ENCODE measurements around the gene EIF2B4. TPM values are rescaled to one million over a fixed set of nuclear protein-coding genes. Genes with fewer than 3 reads are reported as not detected.

Gene EIF2B4
- total and polyA plus RNA-seq, 2 of the 8 experiments (the other 6 are each of a cell fraction or from before 2014, with no cell fraction given): 60.0 to 63.2 TPM

DNA sequence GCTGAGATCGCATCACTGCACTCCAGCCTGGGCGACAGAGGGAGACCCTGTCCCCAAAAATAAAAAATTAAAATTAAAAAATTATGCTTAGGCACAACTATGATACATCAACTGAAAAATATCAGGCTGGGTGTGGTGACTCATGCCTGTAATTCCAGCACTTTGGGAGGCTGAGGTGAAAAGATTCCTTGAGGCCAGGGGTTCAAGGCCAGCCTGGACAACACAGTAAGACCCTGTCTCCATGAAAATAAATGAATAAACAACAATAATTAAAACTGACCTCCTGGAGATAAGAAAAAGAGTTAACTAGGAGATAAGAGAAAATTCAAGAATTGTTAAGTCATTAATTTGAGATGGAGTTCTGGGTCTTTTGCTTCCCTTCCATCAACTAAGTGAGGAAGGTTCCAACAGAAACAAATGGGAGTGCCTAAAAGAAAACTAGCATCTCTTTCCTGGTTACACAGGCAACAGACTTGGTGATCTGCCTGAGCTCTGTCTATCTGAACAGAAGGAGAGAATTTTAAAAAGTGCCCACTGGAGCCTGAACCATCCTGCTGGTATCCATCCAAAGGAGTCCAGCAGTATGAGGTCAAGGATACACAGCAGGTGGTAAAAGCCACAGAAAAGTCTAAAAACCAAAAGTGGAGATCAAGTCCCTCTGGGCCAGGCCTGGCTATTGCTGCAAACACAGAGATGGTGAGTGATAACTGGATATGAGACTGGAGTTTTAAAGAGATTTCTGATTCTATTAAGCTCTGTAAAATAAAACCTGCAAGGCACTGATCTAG, 30.4 kb upstream of the EIF2B4 start:
- Histone ChIP-seq H3K4ac (replicated peaks; ENCODE audit: insufficient read length, low read depth, low read length) (no peak overlapping the region), H3K27ac (ENCODE audit: low read depth, low read length) (no peak overlapping the region), H4K91ac (replicated peaks; ENCODE audit: insufficient read length, low read length) (no peak overlapping the region), H3K4me1 (replicated peaks in 1 of 4; ENCODE audit: control insufficient read depth in 3 of 4, insufficient read depth in 4 of 4, low read length in 3 of 4) (no peaks in the 10 kb centered on the region), H2BK5ac (ENCODE audit: low read depth, low read length) (no peak overlapping the region), H3K9ac (replicated peaks in 1 of 4; ENCODE audit: extremely low read depth in 1 of 4, low read depth in 3 of 4, low read length in 3 of 4) (no peak overlapping the region), H2BK20ac (ENCODE audit: low read length) (no peak overlapping the region), H4K20me1 (replicated peaks in 1 of 2; ENCODE audit: control insufficient read depth in 1 of 2, insufficient read depth in 2 of 2, low read length in 2 of 2) (peaks cover 4 to 10% of the 10 kb centered on the region in 2 experiments), H3K23ac (ENCODE audit: insufficient read length) (no peak overlapping the region), H3K23me2 (ENCODE audit: low read depth, low read length) (no peaks in the 10 kb centered on the region), H3K27me3 (replicated peaks in 1 of 4; ENCODE audit: control insufficient read depth in 3 of 4, extremely low read depth in 1 of 4, insufficient read depth in 3 of 4, low read length in 3 of 4) (no peaks in the 10 kb centered on the region), H3K9me3 (ENCODE audit: insufficient read depth in 2 of 2, low read depth in 1 of 2, low read length in 1 of 2) (no peaks in the 10 kb centered on the region), H2AFZ (ENCODE audit: low read length) (no peak overlapping the region), H3K36me3 (ENCODE audit: control insufficient read depth in 2 of 4, insufficient read depth in 4 of 4, low read length in 3 of 4) (peaks cover 0 to 2% (median 0%) of the 10 kb centered on the region in 4 experiments; a peak in 1 of 8 replicates), H3K79me1 (ENCODE audit: low read depth, low read length) (no peaks in the 10 kb centered on the region; the same call in none of the 2 replicates), H2AK5ac (ENCODE audit: low read depth, low read length) (no peak overlapping the region), H2BK15ac (ENCODE audit: low read length) (no peak overlapping the region), H3K14ac (ENCODE audit: insufficient read length) (no peak overlapping the region), H3K18ac (ENCODE audit: extremely low read depth, low read length) (no peak overlapping the region), H4K8ac (ENCODE audit: extremely low read depth, insufficient read depth, low read length) (no peak overlapping the region), H3K4me3 (ENCODE audit: extremely low read depth in 1 of 4, insufficient read depth in 2 of 4, low read depth in 3 of 4, low read length in 4 of 4) (no peak overlapping the region), H3K79me2 (ENCODE audit: control insufficient read depth in 1 of 2, insufficient read depth in 2 of 2, low read length in 2 of 2) (peaks cover 30 to 99% of the 10 kb centered on the region in 2 experiments), H2BK120ac (replicated peaks; ENCODE audit: low read depth, low read length) (no peak overlapping the region), H2BK12ac (ENCODE audit: low read depth, low read length) (no peak overlapping the region), H3K4me2 (ENCODE audit: insufficient read depth in 1 of 2, low read depth in 2 of 2, low read length in 2 of 2) (no peak overlapping the region), H3K56ac (replicated peaks; ENCODE audit: insufficient read length, low read depth, low read length) (no peak overlapping the region), H4K5ac (ENCODE audit: insufficient read length, low read depth, low read length) (no peak overlapping the region)
- ChIA-PET CTCF (ENCODE audit: partially characterized antibody) (no interaction called here), POLR2A (ENCODE audit: partially characterized antibody) (interaction anchor here (4.1 kb wide), 1 partner anchor 9 kb away, joined by 18 read pairs; the partner anchor contains the start of gene PPM1G)
- WGBS, 2 experiments (ENCODE audit: extremely low coverage in 1 of 2, insufficient coverage in 1 of 2, insufficient read length in 1 of 2, insufficient replicate concordance in 2 of 2, low coverage in 1 of 2, low lambda C conversion rate in 2 of 2, missing lambda C conversion rate in 1 of 2): 95% methylated on average over 2 of the region's 2 CpGs; no CpG with 5 or more reads in 1 of the 2 experiments
- FAIRE-seq (no peak), DNase-seq (ENCODE audit: low read depth in 1 of 2, low spot score in 2 of 2) (no peak)
- no peak for TF ChIP-seq CHD2 (IDR thresholded peaks at IDR 0.05; ENCODE audit: low read length)
- TF ChIP-seq, protein P1, sequence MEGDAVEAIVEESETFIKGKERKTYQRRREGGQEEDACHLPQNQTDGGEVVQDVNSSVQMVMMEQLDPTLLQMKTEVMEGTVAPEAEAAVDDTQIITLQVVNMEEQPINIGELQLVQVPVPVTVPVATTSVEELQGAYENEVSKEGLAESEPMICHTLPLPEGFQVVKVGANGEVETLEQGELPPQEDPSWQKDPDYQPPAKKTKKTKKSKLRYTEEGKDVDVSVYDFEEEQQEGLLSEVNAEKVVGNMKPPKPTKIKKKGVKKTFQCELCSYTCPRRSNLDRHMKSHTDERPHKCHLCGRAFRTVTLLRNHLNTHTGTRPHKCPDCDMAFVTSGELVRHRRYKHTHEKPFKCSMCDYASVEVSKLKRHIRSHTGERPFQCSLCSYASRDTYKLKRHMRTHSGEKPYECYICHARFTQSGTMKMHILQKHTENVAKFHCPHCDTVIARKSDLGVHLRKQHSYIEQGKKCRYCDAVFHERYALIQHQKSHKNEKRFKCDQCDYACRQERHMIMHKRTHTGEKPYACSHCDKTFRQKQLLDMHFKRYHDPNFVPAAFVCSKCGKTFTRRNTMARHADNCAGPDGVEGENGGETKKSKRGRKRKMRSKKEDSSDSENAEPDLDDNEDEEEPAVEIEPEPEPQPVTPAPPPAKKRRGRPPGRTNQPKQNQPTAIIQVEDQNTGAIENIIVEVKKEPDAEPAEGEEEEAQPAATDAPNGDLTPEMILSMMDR (IDR thresholded peaks at IDR 0.05; ENCODE audit: control extremely low read depth in 1 of 3, insufficient read depth in 1 of 3, low read depth in 1 of 3, low read length in 3 of 3): no peak
- TF ChIP-seq RNF2 (IDR thresholded peaks at IDR 0.05; ENCODE audit: borderline replicate concordance, low read depth, low read length, missing control alignments, poor library complexity, severe bottlenecking): no peak
- TF ChIP-seq JUND (IDR thresholded peaks at IDR 0.05; ENCODE audit: low read length): no peak
- TF ChIP-seq MAX (IDR thresholded peaks at IDR 0.05): no peak
- TF ChIP-seq CBX8 (IDR thresholded peaks at IDR 0.05; ENCODE audit: borderline replicate concordance, low read depth, low read length): no peak
- no peak for TF ChIP-seq NRF1 (IDR thresholded peaks at IDR 0.05; ENCODE audit: low read depth, low read length)
- no peak for TF ChIP-seq GABPA (IDR thresholded peaks at IDR 0.05; ENCODE audit: borderline replicate concordance, insufficient read depth, low read length)
- no peak for TF ChIP-seq RXRA (IDR thresholded peaks at IDR 0.05; ENCODE audit: insufficient read depth, low read depth, low read length)
